Activated T-cell treated with anti-CD3 and anti-CD28 coated beads, Interleukin-2, amount 50 U/mL, for 1 hour (primary cell): Measurements from ENCODE around the gene PPP1R3G.
"Not testable (repeated sequence)": the region's sequence is repeated elsewhere in the genome, so short reads cannot be mapped to it uniquely, and the experiment has no call there.

ENCODE experiments used
- DNase-seq: peaks from one replicate; pipeline ENCODE4 v3.0.0-alpha.2; 2020

Gene PPP1R3G

DNA sequence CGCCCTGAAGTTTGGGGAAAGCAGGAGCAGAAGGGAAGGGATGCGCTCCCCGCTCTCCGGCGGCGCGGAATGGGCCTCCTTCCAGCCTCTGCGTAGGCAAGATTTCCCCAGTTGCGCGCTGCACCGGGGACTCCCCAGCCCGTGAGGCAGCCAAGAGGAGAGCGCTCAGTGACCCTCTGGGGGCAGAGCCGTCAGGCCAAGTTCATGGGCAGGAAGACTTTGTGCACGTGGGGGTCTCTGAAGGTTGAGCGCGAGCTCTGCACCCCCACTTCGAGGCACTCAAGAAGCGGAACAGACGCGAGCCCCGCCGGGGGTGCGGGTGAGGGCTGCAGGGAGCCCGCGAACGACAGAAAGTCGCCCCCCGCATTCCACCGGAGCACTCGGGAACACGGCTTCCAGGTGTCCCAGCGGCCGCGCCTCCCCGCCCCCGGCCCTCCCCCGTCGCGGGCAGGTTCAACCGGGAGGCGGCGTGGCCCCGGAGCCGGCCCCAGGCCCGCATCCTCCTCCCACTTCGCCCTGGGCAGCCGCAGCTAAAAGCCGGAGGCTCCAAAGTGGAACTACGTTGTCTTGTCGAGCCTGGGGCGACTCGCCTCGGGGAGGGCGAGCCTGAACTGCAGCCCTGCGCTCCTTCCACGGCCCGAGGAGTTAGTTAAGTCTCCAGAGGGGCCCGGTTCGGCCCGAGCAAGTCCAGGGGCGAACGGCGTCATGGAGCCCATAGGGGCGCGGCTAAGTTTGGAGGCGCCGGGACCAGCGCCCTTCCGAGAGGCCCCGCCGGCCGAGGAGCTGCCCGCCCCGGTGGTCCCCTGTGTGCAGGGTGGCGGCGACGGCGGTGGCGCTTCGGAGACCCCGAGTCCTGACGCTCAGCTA is at the start of gene PPP1R3G:
Gene PPP1R3G, plus strand, starts transcription at position 561 of the 867 bp plus-strand sequence. Its CDS starts 145 bp downstream, at position 706.
- no peak for DNase-seq

DNA sequence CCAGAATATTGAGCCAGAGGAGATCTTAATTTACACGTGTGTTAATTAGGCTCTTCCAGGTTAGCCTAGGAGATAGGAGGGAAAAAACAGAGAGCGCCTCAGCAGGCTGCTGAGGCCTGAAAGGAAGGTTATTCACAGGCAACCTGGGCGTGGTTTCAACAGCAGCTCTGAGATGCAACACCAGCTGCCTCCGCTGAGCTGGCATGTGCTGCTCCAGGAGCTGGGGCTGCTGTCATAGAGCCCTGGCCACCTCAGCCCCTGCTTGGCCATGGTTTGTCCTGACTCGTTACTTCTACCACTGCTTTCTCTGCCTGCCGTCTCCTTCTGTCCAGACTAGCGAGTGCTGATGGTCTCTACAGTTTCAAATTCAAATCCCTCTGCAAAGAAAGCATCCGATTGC is 48.9 kb upstream of the PPP1R3G start:
- DNase-seq, result no peak

DNA sequence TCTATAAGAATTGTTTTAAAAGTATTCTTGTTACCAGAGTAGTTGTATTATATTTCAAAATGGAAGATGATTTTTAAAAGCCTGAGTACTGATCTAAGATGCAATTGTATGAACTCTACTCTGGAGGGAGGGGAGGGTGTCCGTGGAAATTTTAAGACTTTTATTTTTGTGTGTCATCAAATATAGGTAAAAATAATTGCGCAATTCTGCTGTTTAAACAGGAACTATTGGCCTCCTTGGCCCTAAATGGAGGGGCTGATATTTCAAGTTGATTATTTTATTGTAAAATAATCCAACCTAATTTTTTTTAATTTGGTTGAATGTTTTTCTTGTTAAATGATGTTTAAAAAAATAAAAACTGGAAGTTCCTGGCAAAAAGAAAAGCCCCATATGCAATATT is 43.2 kb upstream of the PPP1R3G start:
- DNase-seq, result no peak

DNA sequence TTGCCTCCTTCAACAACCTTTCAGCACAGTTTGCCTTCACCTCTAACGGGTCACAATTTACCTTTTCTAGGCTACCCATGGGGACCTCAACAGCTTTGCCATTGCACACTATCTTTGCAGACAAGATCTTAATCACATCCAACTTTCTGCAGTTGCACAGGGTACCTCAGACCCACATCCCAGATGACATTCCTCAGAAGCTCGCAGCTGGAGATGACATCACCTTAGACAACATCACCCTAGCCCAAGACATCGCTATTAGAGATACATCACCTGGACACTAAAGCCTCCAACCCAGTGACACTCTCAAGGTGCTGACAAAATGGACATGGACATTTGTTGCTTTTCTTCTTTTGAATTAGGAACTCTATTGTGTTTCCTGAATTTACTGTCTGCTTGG is 42.7 kb upstream of the PPP1R3G start:
- no peak for DNase-seq

DNA sequence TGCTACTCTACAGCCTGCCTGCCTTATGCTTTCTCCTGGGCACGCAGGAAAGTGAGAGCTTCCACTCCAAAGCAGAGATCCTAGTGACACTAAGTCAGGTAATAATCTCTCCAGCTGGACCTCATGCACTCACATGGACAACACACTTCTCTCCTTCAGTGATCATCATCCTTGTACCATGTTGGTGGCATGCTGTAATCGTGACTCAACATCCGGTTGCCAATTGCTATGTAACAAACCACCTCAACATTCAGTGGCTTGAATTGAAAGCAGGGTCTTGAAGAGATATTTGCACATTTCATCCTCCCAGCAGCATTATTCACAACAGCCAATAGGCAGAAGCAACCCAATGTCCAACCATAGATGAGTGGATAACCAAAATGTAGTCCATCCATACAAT is 40.3 kb upstream of the PPP1R3G start:
- no peak for DNase-seq

DNA sequence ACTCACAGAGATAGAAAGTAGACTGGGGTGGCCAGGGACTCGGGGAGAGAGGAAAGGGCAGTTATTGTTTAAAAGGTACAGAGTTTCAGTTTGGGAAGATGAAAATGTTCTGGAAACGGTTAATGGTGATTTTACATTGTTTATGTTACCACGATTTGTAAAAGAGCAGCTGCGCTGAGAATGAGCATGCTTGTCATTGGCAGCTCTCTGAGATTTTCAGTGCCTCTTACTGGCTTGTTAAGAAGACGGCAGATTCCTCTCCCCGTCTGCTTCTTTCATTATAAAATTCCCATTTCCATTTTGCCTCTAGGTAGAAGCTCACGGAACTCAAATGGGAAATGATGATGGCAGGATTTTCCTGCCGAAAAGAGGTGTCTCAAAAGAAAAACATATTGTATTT is 39.7 kb upstream of the PPP1R3G start:
- no peak for DNase-seq

DNA sequence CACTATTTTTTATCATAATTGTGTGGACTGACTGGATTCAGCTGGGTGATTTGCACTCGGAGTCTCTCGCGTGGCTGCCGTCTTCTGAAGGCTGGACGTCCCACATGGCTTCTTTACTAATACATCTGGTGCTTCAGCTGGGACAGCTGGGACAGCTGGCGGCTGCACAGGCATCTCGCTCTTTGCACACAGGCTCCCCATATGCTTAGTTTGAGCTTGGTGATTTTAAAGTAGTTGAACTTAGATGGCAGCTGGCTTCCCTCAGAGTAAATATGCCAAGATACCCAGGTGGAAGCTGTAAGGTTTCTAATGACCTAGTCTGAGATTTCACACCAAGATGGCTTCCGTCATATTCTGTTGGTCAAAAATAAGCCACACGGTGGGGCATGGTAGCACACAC is 38.7 kb upstream of the PPP1R3G start:
- no peak for DNase-seq

DNA sequence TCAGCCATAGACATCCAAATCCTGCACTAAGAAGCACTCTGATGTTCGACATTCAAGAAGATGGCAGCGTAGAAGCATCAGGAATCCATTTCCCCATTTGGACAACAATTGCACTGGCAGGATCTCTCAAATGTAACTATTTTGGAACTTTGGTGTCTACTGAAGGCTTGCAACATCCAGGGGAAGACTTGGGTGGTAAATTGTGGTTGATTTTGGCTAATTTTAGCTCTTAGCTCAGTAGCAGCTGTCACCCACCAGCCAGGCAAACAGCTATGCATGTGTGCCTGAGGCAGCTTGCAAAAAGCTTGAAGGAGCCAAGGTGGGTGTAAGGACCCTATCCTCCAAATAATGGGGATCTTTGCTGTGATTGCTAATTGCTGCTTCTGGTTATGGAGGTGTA is 35.1 kb upstream of the PPP1R3G start:
- no peak for DNase-seq

DNA sequence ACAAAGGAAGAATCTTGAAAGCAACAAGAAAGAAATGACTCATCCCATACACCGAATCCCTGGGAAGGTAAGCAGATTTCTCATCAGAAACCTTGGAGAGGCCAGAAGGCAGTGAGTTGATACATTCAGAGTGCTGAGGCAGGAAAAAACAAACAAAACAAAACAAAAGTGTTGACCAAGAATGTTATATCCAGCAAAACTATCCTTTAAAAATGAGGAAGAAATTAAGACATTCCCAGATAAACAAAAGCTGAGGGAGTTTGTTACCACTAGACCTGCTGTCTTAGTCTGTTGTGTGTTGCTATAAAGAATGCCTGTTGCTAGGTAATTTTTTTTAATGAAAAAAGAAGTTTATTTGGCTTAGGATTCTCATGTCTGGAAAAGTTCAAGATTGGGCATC is 33.7 kb upstream of the PPP1R3G start:
- DNase-seq, result no peak

DNA sequence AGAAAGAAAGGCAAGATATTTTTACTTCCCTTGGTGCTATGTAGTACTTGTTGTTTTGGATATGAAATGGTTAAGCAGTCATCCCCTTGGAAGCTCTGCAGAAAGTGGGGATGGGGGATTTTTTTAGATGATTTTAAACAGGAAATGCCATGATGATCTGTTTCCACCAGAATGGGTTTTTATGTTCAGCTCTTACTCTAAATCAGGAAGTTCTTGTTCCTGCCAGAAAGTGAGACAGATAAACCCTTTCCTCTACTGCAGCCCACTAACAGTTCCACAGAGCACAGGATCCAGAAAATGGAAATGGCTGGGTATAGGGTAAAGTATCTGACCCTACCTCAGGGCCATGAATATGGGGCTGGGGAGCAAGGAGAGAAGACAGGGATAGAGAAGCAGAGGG is 32.1 kb upstream of the PPP1R3G start:
- no peak for DNase-seq

DNA sequence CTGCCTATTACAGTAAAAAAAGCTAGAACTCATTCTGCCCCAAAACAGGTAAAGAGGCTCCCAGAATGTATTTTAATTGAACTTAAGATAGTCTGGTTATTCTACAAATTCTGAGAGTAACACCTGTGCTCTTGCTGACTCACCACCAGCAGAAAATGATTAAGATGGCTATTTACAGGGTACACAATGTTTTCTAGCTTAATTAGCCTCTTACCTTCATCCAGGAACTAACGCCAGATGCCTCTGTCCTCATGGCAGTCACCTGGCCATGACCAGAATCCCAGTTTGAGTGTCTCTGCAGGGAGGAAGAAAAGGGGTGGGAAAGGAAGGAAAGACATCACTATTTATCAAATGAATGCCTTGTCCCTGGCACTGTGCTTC is 31.3 kb upstream of the PPP1R3G start:
- DNase-seq, result no peak

DNA sequence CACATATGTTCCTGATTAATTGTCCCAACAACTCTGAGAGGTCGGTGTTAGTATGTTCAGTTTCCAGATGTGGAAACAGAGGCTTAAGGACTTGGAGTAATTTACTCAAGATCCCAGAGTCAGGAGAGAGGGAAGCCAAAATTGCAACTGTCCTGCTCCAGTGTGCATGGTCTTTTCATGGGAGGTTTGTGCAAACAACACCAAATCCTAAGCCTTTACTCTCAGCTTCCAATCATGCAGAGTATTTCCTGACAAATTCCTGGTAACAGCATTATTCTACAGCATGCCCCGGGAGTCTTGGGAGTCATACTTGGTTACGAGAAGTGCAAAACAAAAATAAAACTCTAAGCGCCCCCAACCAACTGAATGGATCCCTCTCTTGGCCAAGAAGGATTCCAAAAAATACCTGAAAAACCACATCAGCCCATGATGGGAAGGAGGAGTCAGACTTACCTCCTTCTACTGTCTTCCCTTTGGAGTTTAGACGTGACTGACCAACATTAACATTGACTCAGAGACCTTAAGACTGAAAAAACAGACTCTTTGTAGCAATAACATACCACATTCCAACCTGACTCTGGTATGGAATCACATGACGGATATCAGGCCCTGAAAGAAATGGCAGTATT is 30.8 kb upstream of the PPP1R3G start:
- no peak for DNase-seq

DNA sequence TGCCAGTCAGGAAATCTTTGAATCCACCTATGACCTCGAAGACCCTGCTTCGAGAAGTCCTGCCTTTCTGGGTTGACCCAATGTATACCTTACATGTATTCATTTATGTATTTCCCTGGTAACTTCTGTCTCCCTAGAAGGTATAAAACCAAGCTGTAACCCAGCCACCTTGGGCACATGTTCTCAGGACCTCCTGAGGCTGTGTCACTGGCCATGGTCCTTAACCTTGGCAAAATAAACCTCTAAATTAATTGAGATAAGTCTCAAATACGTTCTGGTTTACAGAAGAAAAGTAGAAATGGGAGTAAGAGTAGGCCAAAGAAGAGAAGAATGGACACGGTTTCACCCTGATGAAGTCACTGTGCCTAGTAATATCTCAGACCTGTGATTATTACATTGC is 30.0 kb upstream of the PPP1R3G start:
- DNase-seq, result no peak

DNA sequence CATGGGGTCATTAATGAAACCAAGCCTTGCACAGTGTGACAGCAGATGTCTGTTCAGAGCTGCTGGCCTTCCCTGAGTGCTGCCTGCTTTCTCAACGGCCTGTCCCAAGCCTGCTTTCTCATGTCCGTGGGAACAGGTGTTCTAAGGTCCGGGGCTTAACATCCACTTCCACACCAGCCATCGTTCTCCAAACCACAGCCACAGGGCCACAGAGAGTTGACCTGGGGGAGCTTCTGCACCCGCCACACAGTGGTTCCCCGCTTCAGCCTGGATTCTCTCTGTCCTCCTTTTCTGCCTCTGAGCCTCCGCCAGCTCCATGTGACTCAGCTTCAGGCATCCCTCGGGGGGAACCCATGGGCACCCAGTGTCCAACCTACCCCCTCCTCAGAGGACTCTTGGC is 26.9 kb upstream of the PPP1R3G start:
- no peak for DNase-seq

DNA sequence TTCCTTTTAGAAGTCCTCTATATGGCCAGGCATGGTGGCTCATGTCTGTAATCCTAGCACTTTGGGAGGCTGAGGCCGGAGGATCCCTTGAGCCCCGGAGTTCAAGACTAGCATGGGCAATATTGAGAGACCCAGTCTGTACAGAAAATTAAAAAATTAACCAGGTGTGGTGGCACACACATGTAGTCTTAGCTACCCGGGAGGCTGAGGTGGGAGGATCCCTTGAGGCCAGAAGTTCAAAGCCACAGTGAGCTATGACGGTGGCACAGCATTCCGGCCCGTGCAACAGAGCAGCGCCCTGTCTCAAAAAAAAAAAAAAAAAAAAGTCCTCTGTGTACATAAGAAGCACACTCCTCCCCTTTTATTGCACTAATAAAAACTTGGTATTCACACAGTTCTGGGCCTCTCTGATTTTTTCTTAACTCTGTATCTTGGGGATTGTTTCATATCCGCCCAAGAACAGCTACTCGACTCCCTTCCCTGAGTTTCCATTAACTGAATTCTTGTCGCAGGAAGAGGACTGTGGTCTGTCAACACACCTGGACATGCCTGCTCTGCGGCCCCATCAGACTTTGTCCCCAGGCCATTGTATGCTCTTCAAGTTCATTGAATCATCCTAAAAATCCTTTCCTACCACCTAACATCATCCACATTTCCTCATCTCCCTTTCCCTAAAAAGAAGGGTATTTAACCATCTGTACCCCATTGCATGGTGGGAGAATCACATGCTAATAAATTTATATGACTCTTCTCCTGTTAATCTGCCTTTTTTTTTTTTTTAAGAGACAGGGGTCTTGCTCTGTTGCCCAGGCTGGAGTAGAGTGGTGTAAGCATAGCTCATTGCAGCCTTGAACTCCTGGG is 25.9 kb upstream of the PPP1R3G start:
- DNase-seq, result no peak

DNA sequence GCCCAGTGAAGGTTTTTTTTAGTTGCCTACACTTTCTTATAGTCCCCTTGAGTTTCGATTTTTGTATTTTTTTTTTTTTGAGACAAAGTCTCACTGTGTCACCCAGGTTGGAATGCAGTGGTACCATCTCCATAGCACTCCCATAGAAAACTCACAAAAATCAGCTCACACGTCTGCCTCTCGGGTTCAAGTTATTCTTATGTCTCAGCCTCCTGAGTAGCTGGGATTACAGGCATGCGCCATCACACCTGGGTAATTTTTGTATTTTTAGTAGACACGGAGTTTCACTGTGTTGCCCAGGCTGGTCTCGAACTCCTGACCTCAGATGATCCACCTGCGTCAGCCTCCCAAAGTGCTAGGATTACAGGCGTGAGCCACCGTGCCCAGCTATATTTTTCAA is 24.7 kb upstream of the PPP1R3G start:
- not testable (repeated sequence) for DNase-seq

DNA sequence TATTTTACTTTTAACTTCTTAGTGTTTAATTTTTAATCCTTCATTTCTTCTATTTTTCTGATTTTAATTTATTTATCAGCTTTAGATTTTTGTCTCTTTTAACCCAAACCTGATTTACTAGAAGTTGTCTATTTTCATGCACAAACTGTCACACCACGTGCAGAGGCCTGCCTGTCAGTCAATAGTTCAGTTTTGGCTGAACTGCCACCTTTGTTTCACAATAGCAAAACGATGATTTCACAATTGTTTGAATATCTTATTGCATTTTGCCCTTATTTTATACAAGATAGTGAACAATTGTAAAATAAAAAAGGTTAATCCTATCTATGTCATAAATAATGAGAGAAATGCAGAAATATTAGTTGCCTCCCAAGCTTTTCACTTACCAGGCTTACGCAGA is 24.0 kb upstream of the PPP1R3G start:
- DNase-seq, result no peak

DNA sequence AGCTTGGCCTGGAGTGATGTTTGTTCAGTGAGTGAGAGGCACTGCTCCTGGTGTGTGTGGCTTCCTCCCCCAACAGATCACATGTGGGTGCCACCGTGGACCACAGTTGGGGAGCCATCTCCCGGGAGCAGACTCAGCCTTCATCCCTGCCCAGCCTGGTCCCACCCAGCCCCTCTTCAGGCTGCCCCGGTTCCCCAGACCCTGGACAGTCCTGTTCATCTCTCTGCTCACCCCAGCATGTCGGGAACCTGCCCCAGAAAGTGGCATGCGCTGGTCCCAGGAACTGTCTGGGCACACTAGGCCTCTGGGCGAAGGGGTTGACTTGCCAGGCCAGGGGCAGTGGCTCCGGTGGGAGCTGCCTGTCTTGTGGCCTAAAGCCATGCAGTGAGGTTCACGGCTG is 21.5 kb upstream of the PPP1R3G start:
- DNase-seq, result no peak

DNA sequence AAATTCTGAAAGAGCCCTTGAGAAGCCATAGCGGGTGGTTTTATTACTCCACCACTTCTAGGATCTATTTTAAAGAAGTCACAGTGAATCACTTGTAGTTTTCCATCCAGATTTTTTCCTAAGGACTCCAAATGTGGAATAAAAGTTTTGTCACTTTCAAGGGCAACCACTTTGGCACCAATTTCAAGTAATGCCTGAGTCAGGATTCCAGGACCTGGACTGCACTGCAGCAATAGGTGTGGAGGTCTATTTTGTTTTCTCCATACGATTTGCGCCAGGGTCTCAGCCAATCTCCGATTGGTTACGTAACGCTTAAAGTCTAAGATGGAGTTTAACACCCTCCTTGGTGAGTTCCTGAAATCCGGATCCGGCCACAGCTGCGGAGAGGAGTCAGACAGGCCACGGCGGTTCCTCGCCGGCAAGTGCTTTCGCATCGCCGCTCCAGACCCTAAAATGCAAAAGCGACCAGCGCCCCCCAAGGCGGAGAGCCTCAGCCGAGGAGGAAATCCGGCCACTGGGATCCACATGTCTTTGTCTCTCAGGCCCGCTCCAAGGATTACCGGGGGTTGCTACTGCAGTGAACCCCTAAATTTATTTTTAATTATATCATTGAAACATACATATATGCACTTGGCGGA is 18.6 kb upstream of the PPP1R3G start:
- DNase-seq, result no peak

DNA sequence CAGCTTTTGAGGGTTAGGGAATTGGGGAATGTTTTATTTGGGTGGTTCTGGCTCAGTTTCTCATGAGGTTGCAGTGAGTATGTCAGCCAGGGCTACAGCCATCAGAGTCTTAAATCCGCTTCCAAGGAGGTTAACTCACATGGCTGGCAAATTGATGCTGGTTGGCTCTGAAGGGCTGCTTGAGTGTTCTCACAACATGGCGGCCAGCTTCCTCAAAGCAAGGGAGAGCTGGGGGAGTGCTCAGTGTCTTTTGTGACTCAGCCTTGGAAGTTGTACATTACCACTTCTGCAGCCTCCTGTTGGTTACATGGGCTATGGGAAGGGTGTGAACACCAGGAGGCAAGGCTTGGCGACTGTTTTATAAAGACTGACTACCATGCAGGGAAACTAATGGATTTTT is 17.8 kb upstream of the PPP1R3G start:
- DNase-seq, result no peak

DNA sequence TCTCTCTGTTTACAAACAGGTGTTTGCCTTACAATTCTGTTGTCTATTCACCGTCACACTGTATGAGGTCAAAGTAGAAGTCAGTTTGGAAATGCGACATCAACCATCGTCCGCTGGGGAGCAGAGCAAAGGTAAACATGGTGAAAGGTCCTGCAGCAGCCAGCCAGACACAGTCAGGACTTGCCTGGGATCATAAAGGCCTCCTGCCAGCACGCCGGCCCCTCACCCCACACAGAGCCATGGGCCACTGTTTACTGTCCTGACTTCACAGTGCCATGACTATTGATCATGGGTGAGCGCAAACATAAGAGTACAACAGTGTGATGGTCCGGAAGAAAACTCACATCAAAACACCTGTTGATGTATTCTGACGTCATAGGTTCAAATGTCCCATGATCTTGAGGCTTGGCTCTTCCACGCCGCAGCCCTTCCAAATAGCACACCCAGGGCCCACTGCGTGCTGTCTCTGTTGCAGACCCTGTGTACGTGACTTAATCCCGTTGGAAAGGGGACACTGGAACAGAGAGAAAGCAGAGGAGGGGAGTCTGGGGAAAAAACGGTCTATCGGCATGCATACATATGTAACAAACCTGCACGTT is 16.9 kb upstream of the PPP1R3G start:
- no peak for DNase-seq

DNA sequence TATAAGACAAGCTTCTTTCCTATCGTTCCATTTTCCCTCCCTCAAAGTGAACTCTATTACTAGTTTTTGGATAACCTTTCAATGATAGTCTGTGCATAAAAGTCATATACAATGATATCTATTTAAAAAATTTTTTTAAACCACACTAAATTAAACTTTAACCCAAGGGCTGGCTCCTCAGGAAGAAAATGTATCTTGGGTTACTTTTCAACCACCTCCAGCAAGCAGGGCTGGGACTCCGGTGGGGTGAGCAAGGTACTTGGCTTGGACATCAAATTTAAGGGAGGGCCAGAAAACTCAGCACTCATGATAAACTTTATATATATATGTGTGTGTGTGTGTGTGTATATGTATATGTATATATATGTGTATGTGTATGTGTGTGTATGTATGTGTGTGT is 13.9 kb upstream of the PPP1R3G start:
- no peak for DNase-seq

DNA sequence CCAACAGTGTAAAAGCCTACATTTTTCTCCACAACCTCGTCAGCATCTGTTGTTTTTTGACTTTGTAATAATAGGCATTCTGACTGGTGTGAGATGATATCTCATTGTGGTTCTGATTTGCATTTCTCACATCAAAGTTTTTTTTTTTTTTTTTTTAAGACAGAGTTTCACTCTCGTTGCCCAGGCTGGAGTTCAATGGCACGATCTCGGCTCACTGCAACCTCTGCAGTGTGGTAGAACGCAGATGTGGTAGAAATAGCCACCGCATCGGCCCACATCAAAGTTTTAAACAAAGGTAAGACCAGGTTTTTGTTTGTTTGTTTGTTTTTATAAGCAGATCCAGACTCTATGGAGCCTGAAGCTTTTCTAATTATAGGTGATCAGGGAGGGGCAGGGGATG is 12.7 kb upstream of the PPP1R3G start:
- DNase-seq, result no peak
